Peyer's patch (tissue), 4 donors: Measurements from ENCODE around the gene RAB1B. TPM values are rescaled to one million over a fixed set of nuclear protein-coding genes. Genes with fewer than 3 reads are reported as not detected.

Experiments
- DNase-seq, 3 donors: peaks; one replicate each; pipeline ENCODE4 v3.0.0-alpha.2; 2017 to 2019
- H3K27ac ChIP-seq, 4 donors: fragments of 200-600 bp; sonication (generic); one replicate each; pipeline ENCODE4 v1.5.1; 2016 to 2019
- H3K27me3 ChIP-seq, 2 donors: fragments of 200-600 bp; sonication (generic); one replicate each; pipeline ENCODE4 v1.5.1; 2019
- H3K36me3 ChIP-seq, 3 donors: fragments of 200-600 bp; sonication (generic); one replicate each; pipeline ENCODE4 v1.5.1; 2016 to 2019
- H3K4me1 ChIP-seq, 4 donors: fragments of 200-600 bp; sonication (generic); one replicate each; pipeline ENCODE4 v1.5.1; 2016 to 2019
- H3K4me3 ChIP-seq, 4 donors: fragments of 200-600 bp; sonication (generic); 1 replicate in 3 of 4; 2 replicates in 1 of 4; pipeline ENCODE4 v1.5.1; 2016 to 2019; ENCODE audit warnings: mild to moderate bottlenecking in 1 of 4
- H3K9me3 ChIP-seq, 4 donors: fragments of 200-600 bp; sonication (generic); one replicate each; pipeline ENCODE4 v1.5.1; 2016 to 2019; ENCODE audit warnings: mild to moderate bottlenecking in 1 of 4
- POLR2A ChIP-seq, 2 donors: fragments of 450-650 bp; IDR thresholded peaks; one replicate each; pipeline ENCODE4 v1.5.1; 2017; ENCODE audit warnings: antibody characterized with exemption in 2 of 2, mild to moderate bottlenecking in 2 of 2, moderate library complexity in 2 of 2
- total RNA-seq, 4 donors: library from RNA; depleted of rRNA; stranded (reverse); fragments of >200 nt; gene quantifications; one replicate each; pipeline ENCODE4 v1.1.0, GENCODE V29; 2016
- TF ChIP-seq, protein P1 (sequence below), 6 experiments: fragments of 450-650 bp in 4 of 6; fragments of 200-600 bp in 2 of 6; sonication (generic) in 1 of 6; IDR thresholded peaks; one replicate each; pipeline ENCODE4 v1.5.1; 2017 to 2019; ENCODE audit warnings: antibody characterized with exemption in 6 of 6, mild to moderate bottlenecking in 3 of 6, moderate library complexity in 1 of 6

RAB1B gene
- total RNA-seq, 4 donors from 2014 or later: 80.0 to 161 (median 103) TPM

DNA sequence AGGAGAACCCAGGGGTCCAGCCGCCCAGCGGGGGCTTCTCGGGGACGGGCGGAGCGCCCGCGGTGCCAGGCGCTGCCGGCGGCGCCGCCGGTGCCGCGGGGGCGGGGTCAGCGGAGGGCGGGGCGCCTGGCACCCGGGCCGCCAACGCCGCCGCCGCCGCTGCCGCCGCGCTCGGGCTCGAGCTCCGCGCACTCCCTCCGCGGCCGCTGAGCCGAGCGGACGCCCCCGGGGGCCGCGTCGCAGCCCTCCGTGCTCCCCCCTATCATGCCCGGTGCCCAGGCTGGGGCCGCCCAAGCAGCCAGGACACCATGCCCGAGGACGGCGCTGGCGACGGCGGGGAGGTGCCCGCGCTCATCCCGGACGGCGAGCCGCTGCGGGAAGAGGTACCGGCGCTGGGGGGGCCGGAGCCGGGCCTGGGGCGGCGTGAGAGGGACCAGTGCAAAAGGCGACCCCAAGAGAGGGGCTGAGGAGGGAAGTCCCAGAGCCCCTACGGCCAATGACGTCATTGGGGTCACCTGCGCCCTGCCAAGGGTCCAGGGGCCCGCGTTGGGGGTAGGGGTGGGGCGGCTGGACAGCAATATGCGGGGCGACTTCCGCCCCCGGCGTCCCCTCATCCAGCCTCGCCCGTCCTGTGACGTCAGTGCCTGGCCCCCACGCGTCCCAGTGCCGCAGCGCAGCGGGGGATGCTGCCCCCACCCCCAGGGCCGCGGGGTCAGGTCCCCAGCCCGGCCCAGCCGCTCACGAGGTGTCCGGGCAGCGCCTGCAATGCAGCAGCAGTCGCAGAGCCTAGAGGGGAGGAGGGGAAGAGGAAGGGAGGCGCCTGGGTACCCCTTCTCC is 23.5 kb downstream of the RAB1B start, which contains the start of gene TMEM151A:
Gene TMEM151A (plus strand): TSS at position 189 of the 837 bp plus-strand sequence. CDS start 120 bp downstream, at position 309.
- Histone ChIP-seq H3K4me1 (peaks cover 0 to 29% (median 21%) of the 10 kb centered on the region in 4 donors), H3K4me3 (peak within 1 kb of the TSS; percentile 17 to 51 (median 49)), H3K36me3 (no peaks in the 10 kb centered on the region), H3K9me3 (no peaks in the 10 kb centered on the region), H3K27ac (no peak within 1 kb of the TSS), H3K27me3 (peaks cover 0 to 10% of the 10 kb centered on the region in 2 donors)
- TF ChIP-seq POLR2A (IDR thresholded peaks at IDR 0.05): no peak
- TF ChIP-seq, protein P1, sequence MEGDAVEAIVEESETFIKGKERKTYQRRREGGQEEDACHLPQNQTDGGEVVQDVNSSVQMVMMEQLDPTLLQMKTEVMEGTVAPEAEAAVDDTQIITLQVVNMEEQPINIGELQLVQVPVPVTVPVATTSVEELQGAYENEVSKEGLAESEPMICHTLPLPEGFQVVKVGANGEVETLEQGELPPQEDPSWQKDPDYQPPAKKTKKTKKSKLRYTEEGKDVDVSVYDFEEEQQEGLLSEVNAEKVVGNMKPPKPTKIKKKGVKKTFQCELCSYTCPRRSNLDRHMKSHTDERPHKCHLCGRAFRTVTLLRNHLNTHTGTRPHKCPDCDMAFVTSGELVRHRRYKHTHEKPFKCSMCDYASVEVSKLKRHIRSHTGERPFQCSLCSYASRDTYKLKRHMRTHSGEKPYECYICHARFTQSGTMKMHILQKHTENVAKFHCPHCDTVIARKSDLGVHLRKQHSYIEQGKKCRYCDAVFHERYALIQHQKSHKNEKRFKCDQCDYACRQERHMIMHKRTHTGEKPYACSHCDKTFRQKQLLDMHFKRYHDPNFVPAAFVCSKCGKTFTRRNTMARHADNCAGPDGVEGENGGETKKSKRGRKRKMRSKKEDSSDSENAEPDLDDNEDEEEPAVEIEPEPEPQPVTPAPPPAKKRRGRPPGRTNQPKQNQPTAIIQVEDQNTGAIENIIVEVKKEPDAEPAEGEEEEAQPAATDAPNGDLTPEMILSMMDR (IDR thresholded peaks at IDR 0.05): no peak
- DNase-seq: no peak

DNA sequence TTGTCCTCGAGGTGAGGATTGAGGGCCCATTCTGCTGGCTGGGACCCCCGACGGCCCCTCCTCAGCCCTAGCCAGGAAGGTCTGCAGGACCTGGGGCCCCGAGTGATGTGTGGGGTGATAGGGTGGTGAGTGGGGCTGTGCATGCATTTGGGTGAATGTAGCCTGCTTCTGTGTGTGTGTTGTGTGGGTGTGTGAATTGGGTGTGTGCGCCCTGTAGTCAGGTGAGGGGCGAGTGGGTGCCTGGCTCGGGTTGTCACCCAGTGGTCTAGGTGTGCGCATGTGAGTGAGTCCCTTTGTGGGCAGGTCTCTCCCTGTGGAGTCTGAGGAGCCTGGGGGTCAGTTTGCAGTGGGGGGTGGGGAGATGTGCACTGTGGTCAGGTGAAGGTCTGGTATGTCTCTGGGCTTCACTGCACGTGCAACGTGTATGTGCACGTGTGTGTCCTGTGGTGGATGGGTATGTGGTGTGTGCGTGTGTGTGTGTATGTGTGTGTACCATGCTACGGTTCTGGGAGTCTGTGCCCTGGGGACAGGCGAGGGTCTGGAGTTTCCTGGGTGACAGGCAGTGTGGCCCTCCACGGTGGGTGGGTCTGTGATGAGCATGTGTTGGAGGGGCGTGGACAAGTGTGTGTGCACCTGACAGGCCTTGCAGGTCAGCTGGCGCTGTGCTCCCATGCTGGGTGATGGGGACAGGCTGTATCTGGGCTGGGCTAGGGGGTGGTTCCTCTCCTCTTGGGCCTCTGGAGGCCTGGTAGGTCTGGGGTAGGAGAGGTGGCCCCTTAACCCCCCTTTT is 24.3 kb downstream of the RAB1B start:
- DNase-seq: no peak
- H3K4me1 ChIP-seq: peaks cover 0 to 22% (median 17%) of the 10 kb centered on the region in 4 donors
- no peak overlapping the region for H3K4me3 ChIP-seq
- no peak overlapping the region for H3K27ac ChIP-seq
- H3K27me3 ChIP-seq: peaks cover 0 to 10% of the 10 kb centered on the region in 2 donors
- no peaks in the 10 kb centered on the region for H3K9me3 ChIP-seq
- TF ChIP-seq POLR2A (IDR thresholded peaks at IDR 0.05): no peak
- TF ChIP-seq, protein P1 (IDR thresholded peaks at IDR 0.05): no peak
- no peaks in the 10 kb centered on the region for H3K36me3 ChIP-seq

DNA sequence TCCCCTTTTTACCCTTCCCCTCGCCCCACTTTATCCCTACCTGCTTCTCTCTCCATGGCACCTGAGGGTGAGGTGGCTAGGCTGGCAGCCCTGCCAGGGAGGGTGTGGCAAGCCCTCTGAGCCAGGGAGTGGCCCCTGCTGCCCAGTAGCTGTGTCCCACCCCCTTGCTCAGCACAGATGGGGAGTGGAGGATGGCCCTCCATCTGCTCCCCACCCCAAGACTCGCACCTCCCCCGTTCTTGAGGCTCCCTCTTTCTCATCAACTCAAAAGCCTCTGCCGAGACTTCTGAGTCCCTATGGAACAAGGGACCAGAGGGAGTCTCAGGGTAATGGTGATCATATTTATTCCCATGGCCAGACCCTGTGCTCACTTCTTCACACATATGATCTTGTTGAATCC is 24.9 kb downstream of the RAB1B start:
- Histone ChIP-seq H3K36me3 (no peaks in the 10 kb centered on the region), H3K4me1 (peaks cover 0 to 16% (median 12%) of the 10 kb centered on the region in 4 donors), H3K27ac (no peak overlapping the region), H3K4me3 (no peak overlapping the region), H3K27me3 (peaks cover 0 to 10% of the 10 kb centered on the region in 2 donors), H3K9me3 (no peaks in the 10 kb centered on the region)
- TF ChIP-seq, protein P1 (IDR thresholded peaks at IDR 0.05): no peak
- TF ChIP-seq POLR2A (IDR thresholded peaks at IDR 0.05): no peak
- no peak for DNase-seq

DNA sequence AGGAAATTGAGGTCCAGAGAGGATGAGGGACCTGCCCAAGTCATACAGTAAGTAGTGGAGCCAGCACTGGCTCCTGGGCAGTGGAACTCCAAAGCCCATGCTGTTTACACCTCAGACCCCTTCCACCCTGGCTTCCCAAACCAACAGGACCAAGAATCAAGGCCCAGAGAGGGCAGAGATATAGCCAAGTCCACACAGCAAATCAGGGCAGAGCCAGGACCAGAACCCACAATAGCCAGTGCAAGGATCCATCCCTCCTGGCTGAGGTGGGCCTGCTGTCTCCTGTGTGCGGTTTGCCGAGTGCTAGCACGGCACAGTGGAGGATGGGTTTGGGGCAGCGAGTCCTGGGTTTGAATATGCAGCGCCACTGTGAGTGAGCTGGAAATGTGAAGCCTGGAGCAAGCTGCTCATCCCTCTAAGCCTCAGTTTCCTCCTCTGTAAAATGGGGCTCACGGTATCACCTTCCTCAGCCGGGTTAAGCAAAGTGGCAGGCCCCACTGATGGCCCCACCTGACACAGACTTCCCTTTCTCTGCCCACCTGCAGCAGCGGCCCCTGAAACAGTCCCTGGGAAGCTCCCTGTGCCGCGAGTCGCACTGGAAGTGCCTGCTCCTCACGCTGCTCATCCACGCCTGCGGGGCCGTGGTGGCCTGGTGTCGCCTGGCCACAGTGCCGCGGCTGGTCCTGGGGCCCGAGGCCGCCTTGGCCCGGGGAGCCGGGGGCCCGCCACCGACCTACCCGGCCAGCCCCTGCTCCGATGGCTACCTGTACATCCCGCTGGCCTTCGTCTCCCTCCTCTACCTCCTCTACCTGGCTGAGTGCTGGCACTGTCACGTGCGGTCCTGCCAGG is 25.6 kb downstream of the RAB1B start:
- H3K27me3 ChIP-seq: peaks cover 0 to 10% of the 10 kb centered on the region in 2 donors
- TF ChIP-seq, protein P1 (IDR thresholded peaks at IDR 0.05): no peak

More for the DNA sequence above, 25.6 kb downstream of the RAB1B start:
- no peaks in the 10 kb centered on the region for H3K9me3 ChIP-seq
- H3K36me3 ChIP-seq: no peaks in the 10 kb centered on the region
- H3K4me3 ChIP-seq: no peak overlapping the region
- peaks cover 0 to 14% (median 11%) of the 10 kb centered on the region in 4 donors for H3K4me1 ChIP-seq
- no peak for DNase-seq
- H3K27ac ChIP-seq: no peak overlapping the region
